Measurements from ENCODE around the gene DMD.

Gene DMD

GRCh38 chrX:33142331-33142730 lies 69.0 kb downstream of the DMD start:
- no peaks in the 10 kb centered on the region for H3K4me1 ChIP-seq
- H3K36me3 ChIP-seq, result no peaks in the 10 kb centered on the region
- no peak for DNase-seq
- TF ChIP-seq, protein P1, sequence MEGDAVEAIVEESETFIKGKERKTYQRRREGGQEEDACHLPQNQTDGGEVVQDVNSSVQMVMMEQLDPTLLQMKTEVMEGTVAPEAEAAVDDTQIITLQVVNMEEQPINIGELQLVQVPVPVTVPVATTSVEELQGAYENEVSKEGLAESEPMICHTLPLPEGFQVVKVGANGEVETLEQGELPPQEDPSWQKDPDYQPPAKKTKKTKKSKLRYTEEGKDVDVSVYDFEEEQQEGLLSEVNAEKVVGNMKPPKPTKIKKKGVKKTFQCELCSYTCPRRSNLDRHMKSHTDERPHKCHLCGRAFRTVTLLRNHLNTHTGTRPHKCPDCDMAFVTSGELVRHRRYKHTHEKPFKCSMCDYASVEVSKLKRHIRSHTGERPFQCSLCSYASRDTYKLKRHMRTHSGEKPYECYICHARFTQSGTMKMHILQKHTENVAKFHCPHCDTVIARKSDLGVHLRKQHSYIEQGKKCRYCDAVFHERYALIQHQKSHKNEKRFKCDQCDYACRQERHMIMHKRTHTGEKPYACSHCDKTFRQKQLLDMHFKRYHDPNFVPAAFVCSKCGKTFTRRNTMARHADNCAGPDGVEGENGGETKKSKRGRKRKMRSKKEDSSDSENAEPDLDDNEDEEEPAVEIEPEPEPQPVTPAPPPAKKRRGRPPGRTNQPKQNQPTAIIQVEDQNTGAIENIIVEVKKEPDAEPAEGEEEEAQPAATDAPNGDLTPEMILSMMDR (IDR thresholded peaks at IDR 0.05; ENCODE audit: low read depth, low read length), result no peak
- H3K4me3 ChIP-seq (ENCODE audit: low read depth, low read length), result no peak overlapping the region
- no peaks in the 10 kb centered on the region for H3K9me3 ChIP-seq
- H3K27me3 ChIP-seq, result no peaks in the 10 kb centered on the region

DNA sequence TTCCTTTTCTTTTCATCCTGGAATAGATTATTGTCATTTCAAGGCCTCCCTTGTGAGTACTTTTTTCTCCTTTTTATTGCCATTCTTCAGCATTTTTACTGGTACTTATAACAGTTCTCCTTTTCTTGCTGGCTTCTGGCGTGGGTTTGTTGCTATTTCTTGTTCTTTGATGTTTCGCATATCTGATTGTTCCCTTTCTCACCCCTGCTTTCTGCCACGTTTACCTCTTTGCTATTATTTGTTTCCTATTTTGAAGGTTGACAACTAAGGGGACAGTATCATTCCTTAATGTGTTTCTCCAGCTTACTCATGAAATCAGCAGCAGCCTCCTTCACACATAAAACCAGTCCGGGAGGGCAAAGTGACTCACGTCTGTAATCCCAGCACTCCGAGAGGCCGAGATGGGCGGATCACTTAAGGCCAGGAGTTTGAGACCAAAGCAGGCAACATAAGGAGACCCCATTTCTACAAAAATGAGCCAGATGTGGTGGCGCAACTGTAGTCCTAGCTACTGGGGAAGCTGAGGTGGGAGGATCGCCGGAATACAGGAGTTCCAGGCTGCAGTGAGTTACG lies 72.6 kb downstream of the DMD start:
- no peak overlapping the region for H3K4me3 ChIP-seq (ENCODE audit: low read depth, low read length)
- no peaks in the 10 kb centered on the region for H3K27me3 ChIP-seq
- no peaks in the 10 kb centered on the region for H3K9me3 ChIP-seq
- TF ChIP-seq, protein P1 (IDR thresholded peaks at IDR 0.05; ENCODE audit: low read depth, low read length), result no peak
- no peaks in the 10 kb centered on the region for H3K4me1 ChIP-seq
- H3K36me3 ChIP-seq, result no peaks in the 10 kb centered on the region
- no peak for DNase-seq

DNA sequence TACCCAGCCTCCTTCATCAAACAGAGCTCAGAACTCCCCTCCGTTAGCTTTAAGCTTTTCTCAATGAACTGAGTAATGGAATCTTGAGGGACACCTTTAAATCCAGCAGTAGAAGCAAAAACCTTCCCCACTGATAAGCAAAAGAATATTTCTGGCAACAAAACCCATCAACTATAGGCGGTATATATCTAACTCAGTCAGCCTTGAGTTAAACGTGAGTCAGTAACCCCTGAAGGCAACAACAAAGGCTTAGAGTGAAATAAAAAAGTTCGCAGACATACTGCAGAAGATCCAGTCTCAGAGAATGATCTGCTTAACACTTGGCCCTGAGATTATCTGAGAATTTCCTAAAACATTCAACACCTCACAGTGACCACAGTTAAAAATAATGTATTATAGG lies 77.2 kb downstream of the DMD start:
- H3K9me3 ChIP-seq, result no peaks in the 10 kb centered on the region
- H3K36me3 ChIP-seq, result no peaks in the 10 kb centered on the region
- H3K4me3 ChIP-seq (ENCODE audit: low read depth, low read length), result no peak overlapping the region
- DNase-seq, result no peak
- TF ChIP-seq, protein P1 (IDR thresholded peaks at IDR 0.05; ENCODE audit: low read depth, low read length), result no peak
- no peaks in the 10 kb centered on the region for H3K27me3 ChIP-seq
- H3K4me1 ChIP-seq, result no peaks in the 10 kb centered on the region

DNA sequence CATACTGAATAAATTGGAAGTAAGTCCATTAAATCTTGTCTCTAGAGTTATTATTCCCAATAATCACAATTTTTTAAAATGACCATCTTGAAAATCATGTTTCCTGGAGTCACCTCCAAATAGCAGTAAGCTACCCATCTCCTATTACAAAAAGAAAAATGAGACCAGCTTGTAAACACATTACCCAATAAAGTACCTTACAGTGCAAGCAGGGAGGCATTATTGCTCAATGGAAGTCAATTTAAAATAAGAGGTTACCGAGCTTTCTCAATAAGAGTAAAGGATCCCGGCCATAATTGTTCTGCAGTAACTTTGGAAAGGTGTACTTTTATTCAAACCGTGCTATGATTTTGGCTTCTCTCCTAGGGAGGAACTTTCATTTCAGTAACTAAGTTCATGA lies 78.0 kb downstream of the DMD start:
- no peaks in the 10 kb centered on the region for H3K4me1 ChIP-seq
- no peak overlapping the region for H3K4me3 ChIP-seq (ENCODE audit: low read depth, low read length)
- no peaks in the 10 kb centered on the region for H3K36me3 ChIP-seq
- TF ChIP-seq, protein P1 (IDR thresholded peaks at IDR 0.05; ENCODE audit: low read depth, low read length), result no peak
- H3K9me3 ChIP-seq, result no peaks in the 10 kb centered on the region
- no peak for DNase-seq
- H3K27me3 ChIP-seq, result no peaks in the 10 kb centered on the region

DNA sequence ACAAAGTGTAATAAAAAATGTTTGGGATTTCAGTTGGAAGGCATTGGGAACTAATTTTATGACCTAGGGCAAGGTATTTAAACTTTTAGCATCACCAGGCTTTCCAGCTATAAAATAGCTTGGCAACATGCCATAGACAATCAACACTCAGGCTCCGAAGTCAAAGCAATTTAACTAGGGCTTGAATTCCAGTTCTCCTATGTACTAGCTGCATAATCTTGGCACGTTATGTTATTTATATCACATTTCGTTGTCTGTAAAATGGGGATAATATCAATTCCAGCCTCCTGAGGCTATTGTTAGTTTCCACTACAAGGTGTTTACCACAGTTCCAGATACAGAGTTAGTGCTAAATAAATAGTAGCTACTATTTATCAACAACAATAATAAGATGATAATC lies 78.8 kb downstream of the DMD start:
- TF ChIP-seq, protein P1 (IDR thresholded peaks at IDR 0.05; ENCODE audit: low read depth, low read length), result no peak
- Histone ChIP-seq H3K9me3 (no peaks in the 10 kb centered on the region), H3K36me3 (no peaks in the 10 kb centered on the region), H3K27me3 (no peaks in the 10 kb centered on the region), H3K4me1 (no peaks in the 10 kb centered on the region), H3K4me3 (ENCODE audit: low read depth, low read length) (no peak overlapping the region)
- DNase-seq, result no peak

- TF ChIP-seq, protein P1 (IDR thresholded peaks at IDR 0.05; ENCODE audit: low read depth, low read length), result no peak
- H3K36me3 ChIP-seq, result no peaks in the 10 kb centered on the region
- H3K4me1 ChIP-seq, result no peaks in the 10 kb centered on the region
- H3K4me3 ChIP-seq (ENCODE audit: low read depth, low read length), result no peak overlapping the region
- DNase-seq, result no peak
- H3K9me3 ChIP-seq, result no peaks in the 10 kb centered on the region
- H3K27me3 ChIP-seq, result no peaks in the 10 kb centered on the region
Observed at GRCh38 chrX:33129607-33130006, 81.7 kb downstream of the DMD start.

All from BE2C (cell line).